Occipital lobe (tissue), 2 donors: Measurements from ENCODE around the gene CYP27C1. TPM values are rescaled to one million over a fixed set of nuclear protein-coding genes. Genes with fewer than 3 reads are reported as not detected.

Source experiments
- small RNA-seq: library from RNA; depleted of rRNA; stranded (forward); fragments of <200 nt; gene quantifications from one replicate; pipeline ENCODE3, GENCODE V24; 2014
- total RNA-seq: library from RNA; depleted of rRNA; stranded (reverse); fragments of >200 nt; gene quantifications from one replicate; pipeline ENCODE4 v1.2.3, GENCODE V29; 2014

CYP27C1 gene
- total RNA-seq, 1 donor from 2014 or later: 2.2 TPM

Small RNA genes lying within 50 kb of the gene (small RNA-seq; reads per million reads assigned to genes)
- not detected for gene NIFKP9

Other genes with a start within 250 kb of the CYP27C1 start
- 45.2 TPM for gene BIN1, start 113.1 kb downstream of the CYP27C1 start, total RNA-seq
- gene ERCC3, start 73.8 kb upstream of the CYP27C1 start, total RNA-seq: 43.0 TPM
- gene MAP3K2, start 167.7 kb upstream of the CYP27C1 start, total RNA-seq: 62.1 TPM
- gene PROC, start 198.1 kb upstream of the CYP27C1 start, total RNA-seq: not detected